Ramos (cell line): ENCODE data around the gene STK4.

Source experiments
- in situ Hi-C: fragments of 300-500 bp; cut with MboI; formaldehyde crosslinking; loops from one replicate; pipeline ENCODE4 v1.14.3; 2022; ENCODE audit warnings: low sequenced_read_pairs; ENCODE audit not compliant: unreplicated experiment

Gene STK4

GRCh38 chr20:44966030-44966961 is at the start of gene STK4:
TSS of gene STK4 (plus strand) at chr20:44966512. CDS start at chr20:44966569, 57 bp downstream.
- in situ Hi-C loops, result no loop called here

- in situ Hi-C loops, result loop anchor here (10.0 kb wide), 1 partner anchor 178 kb away; no protein-coding TSS in a partner anchor
Observed at GRCh38 chr20:44916586-44916985, 49.7 kb upstream of the STK4 start.

GRCh38 chr20:44917399-44917798 is 48.9 kb upstream of the STK4 start:
- in situ Hi-C loops, result loop anchor here (10.0 kb wide), 1 partner anchor 177 kb away; no protein-coding TSS in a partner anchor

- in situ Hi-C loops, result loop anchor here (10.0 kb wide), 1 partner anchor 176 kb away; no protein-coding TSS in a partner anchor
Observed at GRCh38 chr20:44918342-44918741, 48.0 kb upstream of the STK4 start.

GRCh38 chr20:44918761-44919160 is 47.6 kb upstream of the STK4 start:
- in situ Hi-C loops, result loop anchor here (10.0 kb wide), 1 partner anchor 176 kb away; no protein-coding TSS in a partner anchor

GRCh38 chr20:44921447-44921846 is 44.9 kb upstream of the STK4 start:
- in situ Hi-C loops, result no loop called here

- in situ Hi-C loops, result no loop called here
Observed at GRCh38 chr20:44924541-44924940, 41.8 kb upstream of the STK4 start.

- in situ Hi-C loops, result no loop called here
Observed at GRCh38 chr20:44928595-44928994, 37.7 kb upstream of the STK4 start.

GRCh38 chr20:44930517-44931168 is 35.7 kb upstream of the STK4 start:
- in situ Hi-C loops, result no loop called here

- in situ Hi-C loops, result no loop called here
Observed at GRCh38 chr20:44931911-44932310, 34.4 kb upstream of the STK4 start.

- in situ Hi-C loops, result no loop called here
Observed at GRCh38 chr20:44932916-44933315, 33.4 kb upstream of the STK4 start.

- in situ Hi-C loops, result no loop called here
Observed at GRCh38 chr20:44936510-44936909, 29.8 kb upstream of the STK4 start.

- in situ Hi-C loops, result no loop called here
Observed at GRCh38 chr20:44938637-44939036, 27.7 kb upstream of the STK4 start.

- in situ Hi-C loops, result no loop called here
Observed at GRCh38 chr20:44941120-44941691, 25.1 kb upstream of the STK4 start.

GRCh38 chr20:44942264-44942973 is 23.9 kb upstream of the STK4 start:
- in situ Hi-C loops, result no loop called here

GRCh38 chr20:44943828-44944227 is 22.5 kb upstream of the STK4 start:
- in situ Hi-C loops, result no loop called here

GRCh38 chr20:44945261-44945660 is 21.1 kb upstream of the STK4 start:
- in situ Hi-C loops, result no loop called here

GRCh38 chr20:44946271-44946852 is 19.9 kb upstream of the STK4 start:
- in situ Hi-C loops, result no loop called here

GRCh38 chr20:44948107-44948506 is 18.2 kb upstream of the STK4 start:
- in situ Hi-C loops, result no loop called here

- in situ Hi-C loops, result no loop called here
Observed at GRCh38 chr20:44948513-44948912, 17.8 kb upstream of the STK4 start.
